GM12878 (cell line): ENCODE data around the gene ATP6V1G2. TPM values are rescaled to one million over a fixed set of nuclear protein-coding genes. Genes with fewer than 3 reads are reported as not detected.

Experiments used
- ASH2L ChIP-seq: fragments of 300-600, 200-600 bp; sonication (generic); IDR thresholded peaks from 2 replicates; pipeline ENCODE4 v1.6.1; 2017; ENCODE audit warnings: low read depth, mild to moderate bottlenecking, borderline replicate concordance
- ATF3 ChIP-seq: IDR thresholded peaks from 2 replicates; pipeline ENCODE4 v1.6.1; 2011; ENCODE audit warnings: low read depth, mild to moderate bottlenecking, low read length, moderate library complexity, borderline replicate concordance; ENCODE audit errors: extremely low read depth
- ATF7 ChIP-seq: fragments of 450-650 bp; IDR thresholded peaks from 2 replicates; pipeline ENCODE4 v1.6.1; 2016; ENCODE audit warnings: low read depth, mild to moderate bottlenecking
- BACH1 ChIP-seq: fragments of 450-650 bp; IDR thresholded peaks from 2 replicates; pipeline ENCODE4 v1.6.1; 2017; ENCODE audit warnings: mild to moderate bottlenecking, borderline replicate concordance
- CEBPB ChIP-seq, 2 experiments: fragments of 150-350 bp in 1 of 2; IDR thresholded peaks; 2 replicates each; pipeline ENCODE4 v1.6.1; 2012 to 2014; ENCODE audit warnings: low read depth in 2 of 2, low read length in 2 of 2, borderline replicate concordance in 1 of 2, inconsistent platforms in 1 of 2
- CHD1 ChIP-seq: IDR thresholded peaks from 2 replicates; pipeline ENCODE4 v1.6.1; 2012; ENCODE audit warnings: low read depth, low read length, improper control_type of control experiment
- CHD2 ChIP-seq: IDR thresholded peaks from 2 replicates; pipeline ENCODE4 v1.6.1; 2011; ENCODE audit warnings: low read depth, low read length, improper control_type of control experiment, borderline replicate concordance
- CHD4 ChIP-seq: fragments of 200-600 bp; sonication (generic); IDR thresholded peaks from 2 replicates; pipeline ENCODE4 v1.6.1; 2016; ENCODE audit warnings: mild to moderate bottlenecking
- DPF2 ChIP-seq: fragments of 450-650 bp; IDR thresholded peaks from 2 replicates; pipeline ENCODE4 v1.6.1; 2017; ENCODE audit warnings: mild to moderate bottlenecking
- EED ChIP-seq: sonication (generic); IDR thresholded peaks from 2 replicates; pipeline ENCODE4 v1.6.1; 2016; ENCODE audit warnings: antibody characterized with exemption, low read depth
- FOS ChIP-seq: IDR thresholded peaks from 3 replicates; pipeline ENCODE4 v1.6.1; 2011; ENCODE audit warnings: borderline replicate concordance; ENCODE audit not compliant: insufficient read length; ENCODE audit errors: extremely low read depth
- FOXK2 ChIP-seq: fragments of 450-650 bp; IDR thresholded peaks from 2 replicates; pipeline ENCODE4 v1.6.1; 2017; ENCODE audit warnings: mild to moderate bottlenecking, moderate library complexity
- IRF4 ChIP-seq: IDR thresholded peaks from 2 replicates; pipeline ENCODE4 v1.6.1; 2011; ENCODE audit warnings: low read depth, low read length
- IRF5 ChIP-seq: fragments of 450-650 bp; IDR thresholded peaks from 2 replicates; pipeline ENCODE4 v1.6.1; 2017; ENCODE audit warnings: borderline replicate concordance
- JUNB ChIP-seq: IDR thresholded peaks from 2 replicates; pipeline ENCODE4 v1.6.1; 2016; ENCODE audit warnings: antibody characterized with exemption, mild to moderate bottlenecking
- LARP7 ChIP-seq: fragments of 450-650 bp; IDR thresholded peaks from 2 replicates; pipeline ENCODE4 v1.6.1; 2017; ENCODE audit warnings: mild to moderate bottlenecking
- MTA2 ChIP-seq: fragments of 450-650 bp; IDR thresholded peaks from 2 replicates; pipeline ENCODE4 v1.6.1; 2016; ENCODE audit warnings: low read depth, mild to moderate bottlenecking, moderate library complexity
- NFYB ChIP-seq: IDR thresholded peaks from 2 replicates; pipeline ENCODE4 v1.6.1; 2011; ENCODE audit warnings: low read depth, mild to moderate bottlenecking, low read length, improper control_type of control experiment, moderate library complexity; ENCODE audit not compliant: insufficient read depth
- PKNOX1 ChIP-seq: fragments of 450-650 bp; IDR thresholded peaks from 2 replicates; pipeline ENCODE4 v1.6.1; 2016; ENCODE audit warnings: mild to moderate bottlenecking
- RAD51 ChIP-seq: fragments of 450-650 bp; IDR thresholded peaks from 2 replicates; pipeline ENCODE4 v1.6.1; 2016; ENCODE audit warnings: moderate library complexity, mild to moderate bottlenecking, inconsistent platforms
- RELA ChIP-seq: fragments of 450-650 bp; IDR thresholded peaks from 2 replicates; pipeline ENCODE4 v1.8.0; 2014; ENCODE audit warnings: borderline replicate concordance; ENCODE audit not compliant: partially characterized antibody
- RELB ChIP-seq: fragments of 450-650 bp; IDR thresholded peaks from 2 replicates; pipeline ENCODE4 v1.6.1; 2017; ENCODE audit warnings: low read depth, mild to moderate bottlenecking, moderate library complexity
- SP1 ChIP-seq: IDR thresholded peaks from one replicate; pipeline ENCODE4 v1.6.1; 2011; ENCODE audit warnings: low read depth, low read length
- SREBF1 ChIP-seq: IDR thresholded peaks from 2 replicates; pipeline ENCODE4 v1.6.1; 2012; ENCODE audit warnings: mild to moderate bottlenecking, low read length
- SREBF2 ChIP-seq: IDR thresholded peaks from 2 replicates; pipeline ENCODE4 v1.6.1; 2012; ENCODE audit warnings: mild to moderate bottlenecking, low read length
- TCF12 ChIP-seq: IDR thresholded peaks from 2 replicates; pipeline ENCODE4 v1.6.1; 2011; ENCODE audit warnings: low read depth, mild to moderate bottlenecking, low read length
- YY1 ChIP-seq: IDR thresholded peaks from 2 replicates; pipeline ENCODE4 v1.6.1; 2011; ENCODE audit warnings: low read depth, mild to moderate bottlenecking, low read length
- ZNF622 ChIP-seq: fragments of 450-650 bp; IDR thresholded peaks from 2 replicates; pipeline ENCODE4 v1.6.1; 2017; ENCODE audit warnings: mild to moderate bottlenecking, inconsistent platforms
- ZZZ3 ChIP-seq: IDR thresholded peaks from 2 replicates; pipeline ENCODE4 v1.6.1; 2011; ENCODE audit warnings: low read depth; ENCODE audit not compliant: control insufficient read depth, insufficient read length
- polyA plus RNA-seq, 11 experiments: library from polyadenylated mRNA; depleted of rRNA in 4 of 11; unstranded in 6 of 11; stranded (reverse) in 5 of 11; fragments of >200 nt; fragmentation: Nextera tagmentation in 4 of 11; fragmentation: Illumina TruSeq in 1 of 11; extraction: Ambion mirVana in 4 of 11; extraction: Trizol in 1 of 11; gene quantifications; 1 replicate in 1 of 11; 2 replicates in 10 of 11; pipeline versions ENCODE4 v1.2.1 to v1.2.3, GENCODE V29; 2011 to 2016; ENCODE audit warnings: inconsistent platforms in 2 of 11, missing spikeins in 2 of 11, low read depth in 1 of 11
- total RNA-seq, 4 experiments: library from RNA; depleted of rRNA in 3 of 4; stranded (reverse); fragments of >200 nt in 3 of 4; fragmentation: Illumina TruSeq in 1 of 4; extraction: Trizol in 1 of 4; gene quantifications; 2 replicates each; pipeline versions ENCODE4 v1.2.1 to v1.2.3, GENCODE V29; 2013 to 2021

The ATP6V1G2 gene
- total and polyA plus RNA-seq, 10 of the 15 experiments (the other 5 are each of a cell fraction or from before 2014, with no cell fraction given), result 0.45 to 8.9 (median 2.8) TPM

GRCh38 chr6:31587791-31588777 lies 41.7 kb upstream of the ATP6V1G2 start (continued):
- TF ChIP-seq ATF3 (no peak), TCF12 (no peak), EED (peak; percentile 65), PKNOX1 (peak; percentile 31), ZZZ3 (no peak), JUNB (no peak), FOXK2 (no peak), RELB (0 out of 2 replicates have a peak, but pooled peaks have one; percentile 11), DPF2 (no peak), CHD1 (no peak), CHD4 (no peak), SREBF1 (no peak), LARP7 (no peak), BACH1 (no peak), CEBPB (IDR thresholded peaks at IDR 0.05; ENCODE audit: borderline replicate concordance in 1 of 2, low read depth in 2 of 2, low read length in 2 of 2) (no peak), RAD51 (no peak), ZNF622 (no peak), RELA (no peak), NFYB (no peak), IRF4 (0 out of 2 replicates have a peak, but pooled peaks have one; percentile 17), YY1 (no peak), MTA2 (peak; percentile 42), ASH2L (no peak), FOS (no peak), SREBF2 (no peak), ATF7 (peak; percentile 21; the same call in 1 of the 2 replicates), SP1 (no peak), IRF5 (no peak), CHD2 (no peak)
